Activated naive CD4-positive, alpha-beta T cell treated with anti-CD3 and anti-CD28 coated beads, Interleukin-2, amount 50 U/mL, for 16 hours (primary cell): ENCODE data around the gene GRIK1.
"Not testable (repeated sequence)": the region's sequence is repeated elsewhere in the genome, so short reads cannot be mapped to it uniquely, and the experiment has no call there.

Source experiments
- DNase-seq: peaks from one replicate; pipeline ENCODE4 v3.0.0-alpha.2; 2020

Gene GRIK1

GRCh38 chr21:29639366-29640079, 300.3 kb downstream of the GRIK1 start:
- no peak for DNase-seq

- no peak for DNase-seq
These were observed 301.0 kb downstream of the GRIK1 start for GRCh38 chr21:29638761-29639327.

- no peak for DNase-seq
These were observed 301.7 kb downstream of the GRIK1 start for GRCh38 chr21:29638138-29638537.

GRCh38 chr21:29637553-29637952, 302.2 kb downstream of the GRIK1 start:
- DNase-seq = no peak

- DNase-seq = no peak
These were observed 302.7 kb downstream of the GRIK1 start for GRCh38 chr21:29637134-29637533.

- no peak for DNase-seq
These were observed 305.4 kb downstream of the GRIK1 start for GRCh38 chr21:29634418-29634817.

- DNase-seq = no peak
These were observed 306.0 kb downstream of the GRIK1 start for GRCh38 chr21:29633756-29634155.

- no peak for DNase-seq
These were observed 309.4 kb downstream of the GRIK1 start for GRCh38 chr21:29630441-29630840.

- DNase-seq = no peak
These were observed 311.9 kb downstream of the GRIK1 start for GRCh38 chr21:29627905-29628304.

- DNase-seq = no peak
These were observed 312.9 kb downstream of the GRIK1 start for GRCh38 chr21:29626801-29627470.

- no peak for DNase-seq
These were observed 313.8 kb downstream of the GRIK1 start for GRCh38 chr21:29625990-29626389.

GRCh38 chr21:29624776-29625175, 315.0 kb downstream of the GRIK1 start:
- DNase-seq = no peak

- DNase-seq = no peak
These were observed 318.3 kb downstream of the GRIK1 start for GRCh38 chr21:29621525-29621924.

- no peak for DNase-seq
These were observed 323.5 kb downstream of the GRIK1 start for GRCh38 chr21:29616209-29616751.

- DNase-seq = no peak
These were observed 325.9 kb downstream of the GRIK1 start for GRCh38 chr21:29613877-29614276.

GRCh38 chr21:29613021-29613420, 326.8 kb downstream of the GRIK1 start:
- DNase-seq = no peak

GRCh38 chr21:29610779-29611360, 328.9 kb downstream of the GRIK1 start:
- no peak for DNase-seq

GRCh38 chr21:29606613-29607012, 333.2 kb downstream of the GRIK1 start:
- DNase-seq = no peak

- not testable (repeated sequence) for DNase-seq
These were observed 334.6 kb downstream of the GRIK1 start for GRCh38 chr21:29605219-29605618.

GRCh38 chr21:29604076-29604475, 335.7 kb downstream of the GRIK1 start:
- no peak for DNase-seq

GRCh38 chr21:29601047-29601446, 338.7 kb downstream of the GRIK1 start:
- no peak for DNase-seq

- DNase-seq = no peak
These were observed 353.1 kb downstream of the GRIK1 start for GRCh38 chr21:29586696-29587095.

GRCh38 chr21:29585462-29585861, 354.3 kb downstream of the GRIK1 start:
- no peak for DNase-seq
